GM12878 (cell line): ENCODE results near the gene SSNA1. TPM values are rescaled to one million over a fixed set of nuclear protein-coding genes. Genes with fewer than 3 reads are reported as not detected.

ENCODE experiments used
- ATAC-seq: fragments of 200-7000 bp; cut with Tn5 transposase; 3 replicates; pipeline ENCODE4 v1.9.1; 2020; ENCODE audit warnings: mild to moderate bottlenecking, moderate library complexity
- BruUV-seq: library from RNA; stranded (reverse); fragments of 400-500 nt; replicated peaks from 2 replicates; lab custom pipeline; 2021; lab: Mats Ljungman, UMichigan
- CTCF ChIA-PET: fragments of 300-600 bp; sonication (Branson Sonifier 250); formaldehyde crosslinking; extraction: SDS; loops from one replicate; lab custom pipeline; 2021; ENCODE audit warnings: inconsistent platforms; lab: Yijun Ruan, JAX
- POLR2A ChIA-PET: fragments of 350-600 bp; formaldehyde crosslinking; extraction: SDS; loops from one replicate; lab custom pipeline; 2021; ENCODE audit warnings: inconsistent platforms; lab: Charles Lee
- RAD21 ChIA-PET: fragments of 300-600 bp; sonication (Branson Sonifier 250); formaldehyde crosslinking; loops from one replicate; lab custom pipeline; 2023; ENCODE audit warnings: antibody characterized with exemption; ENCODE audit not compliant: unreplicated experiment; lab: Charles Lee
- SMC1A ChIA-PET: fragments of 300-600 bp; sonication (Branson Sonifier 250); formaldehyde crosslinking; loops from one replicate; lab custom pipeline; 2023; ENCODE audit not compliant: unreplicated experiment, uncharacterized antibody; lab: Charles Lee
- DNase-seq: peaks from one replicate; pipeline ENCODE4 v3.0.0-alpha.2; 2011; ENCODE audit warnings: low read depth, low spot score
- FAIRE-seq: peaks from 3 replicates; lab custom pipeline; 2011; peaks lifted over from hg19 to GRCh38; lab: Jason Lieb, UNC
- H2AFZ ChIP-seq: 2 replicates; pipeline ENCODE4 v1.6.0; 2011; ENCODE audit warnings: low read depth, low read length, control low read depth; ENCODE audit not compliant: control insufficient read depth
- H3K27ac ChIP-seq: 2 replicates; pipeline ENCODE4 v1.5.1; 2011; ENCODE audit warnings: control low read depth; ENCODE audit not compliant: control insufficient read depth, insufficient read depth
- H3K27me3 ChIP-seq, 2 experiments: replicated peaks in 1 of 2; 2 replicates each; pipeline versions ENCODE4 v1.6.0 to v1.6.1; 2011; ENCODE audit warnings: low read length in 1 of 2; ENCODE audit not compliant: control insufficient read depth in 2 of 2, insufficient read depth in 2 of 2
- H3K36me3 ChIP-seq, 2 experiments: 2 replicates each; pipeline ENCODE4 v1.5.1; 2011; ENCODE audit warnings: low read length in 1 of 2; ENCODE audit not compliant: control insufficient read depth in 2 of 2, insufficient read depth in 2 of 2
- H3K4me1 ChIP-seq: 2 replicates; pipeline ENCODE4 v1.6.1; 2011; ENCODE audit warnings: mild to moderate bottlenecking, low read length, moderate library complexity, mixed read lengths; ENCODE audit not compliant: control insufficient read depth, insufficient read depth
- H3K4me2 ChIP-seq: 2 replicates; pipeline ENCODE4 v1.6.0; 2011; ENCODE audit warnings: control low read depth; ENCODE audit not compliant: control insufficient read depth, insufficient read depth
- H3K4me3 ChIP-seq: fragments of 200-600 bp; sonication (generic); 2 replicates; pipeline ENCODE4 v1.5.1; 2016
- H3K79me2 ChIP-seq: 2 replicates; pipeline ENCODE4 v1.6.0; 2011; ENCODE audit warnings: low read length; ENCODE audit not compliant: control insufficient read depth, insufficient read depth
- H3K9ac ChIP-seq: 2 replicates; pipeline ENCODE4 v1.8.0; 2011; ENCODE audit warnings: low read length, control low read depth, mixed read lengths; ENCODE audit not compliant: control insufficient read depth, insufficient read depth
- H3K9me3 ChIP-seq: replicated peaks from 3 replicates; pipeline ENCODE4 v1.5.1; 2011; ENCODE audit warnings: mild to moderate bottlenecking, low read length; ENCODE audit not compliant: control insufficient read depth, insufficient read depth
- H4K20me1 ChIP-seq: 2 replicates; pipeline ENCODE4 v1.6.0; 2011; ENCODE audit not compliant: control insufficient read depth, insufficient read depth
- ATF7 ChIP-seq: fragments of 450-650 bp; IDR thresholded peaks from 2 replicates; pipeline ENCODE4 v1.6.1; 2016; ENCODE audit warnings: low read depth, mild to moderate bottlenecking
- BHLHE40 ChIP-seq, 2 experiments: fragments of 450-650 bp in 1 of 2; IDR thresholded peaks; 2 replicates each; pipeline ENCODE4 v1.6.1; 2011 to 2017; ENCODE audit warnings: low read depth in 2 of 2, borderline replicate concordance in 1 of 2, improper control_type of control experiment in 1 of 2, low read length in 1 of 2, mild to moderate bottlenecking in 1 of 2
- MTA2 ChIP-seq: fragments of 450-650 bp; IDR thresholded peaks from 2 replicates; pipeline ENCODE4 v1.6.1; 2016; ENCODE audit warnings: low read depth, mild to moderate bottlenecking, moderate library complexity
- NFYB ChIP-seq: IDR thresholded peaks from 2 replicates; pipeline ENCODE4 v1.6.1; 2011; ENCODE audit warnings: low read depth, mild to moderate bottlenecking, low read length, improper control_type of control experiment, moderate library complexity; ENCODE audit not compliant: insufficient read depth
- NR2C2 ChIP-seq: IDR thresholded peaks from 2 replicates; pipeline ENCODE4 v1.6.1; 2011; ENCODE audit warnings: borderline replicate concordance, low read depth; ENCODE audit not compliant: control insufficient read depth, insufficient read length
- PAX8 ChIP-seq: fragments of 450-650 bp; IDR thresholded peaks from 2 replicates; pipeline ENCODE4 v1.6.1; 2017; ENCODE audit warnings: mild to moderate bottlenecking, moderate library complexity
- SIX5 ChIP-seq: IDR thresholded peaks from 2 replicates; pipeline ENCODE4 v1.6.1; 2011; ENCODE audit warnings: mild to moderate bottlenecking, low read depth, low read length, moderate library complexity; ENCODE audit not compliant: severe bottlenecking
- SMC3 ChIP-seq: IDR thresholded peaks from 2 replicates; pipeline ENCODE4 v1.6.1; 2011; ENCODE audit warnings: low read length, improper control_type of control experiment, borderline replicate concordance
- WGBS: methylation state at CpG from one replicate; pipeline ENCODE4 v1.1.6; 2016; ENCODE audit warnings: low lambda C conversion rate; ENCODE audit not compliant: insufficient replicate concordance, insufficient coverage; ENCODE audit errors: missing lambda C conversion rate; 5-methylcytosine and 5-hydroxymethylcytosine counted together
- in situ Hi-C: fragments of 300-500 bp; cut with MboI; formaldehyde crosslinking; loops from 9 replicates; pipeline ENCODE4 v1.14.3; 2018; ENCODE audit warnings: mixed read lengths
- intact Hi-C: fragments of 100-400 bp; cut with micrococcal nuclease; formaldehyde crosslinking; loops from one replicate; pipeline ENCODE4 v1.14.2; 2022; ENCODE audit not compliant: unreplicated experiment
- polyA plus RNA-seq, 11 experiments: library from polyadenylated mRNA; depleted of rRNA in 4 of 11; unstranded in 6 of 11; stranded (reverse) in 5 of 11; fragments of >200 nt; fragmentation: Nextera tagmentation in 4 of 11; fragmentation: Illumina TruSeq in 1 of 11; extraction: Ambion mirVana in 4 of 11; extraction: Trizol in 1 of 11; gene quantifications; 1 replicate in 1 of 11; 2 replicates in 10 of 11; pipeline versions ENCODE4 v1.2.1 to v1.2.3, GENCODE V29; 2011 to 2016; ENCODE audit warnings: inconsistent platforms in 2 of 11, missing spikeins in 2 of 11, low read depth in 1 of 11
- total RNA-seq, 4 experiments: library from RNA; depleted of rRNA in 3 of 4; stranded (reverse); fragments of >200 nt in 3 of 4; fragmentation: Illumina TruSeq in 1 of 4; extraction: Trizol in 1 of 4; gene quantifications; 2 replicates each; pipeline versions ENCODE4 v1.2.1 to v1.2.3, GENCODE V29; 2013 to 2021
- TF ChIP-seq, protein P1 (sequence below): fragments of 450-650 bp; formaldehyde crosslinking; IDR thresholded peaks from 2 replicates; pipeline ENCODE4 v1.5.0; 2022; ENCODE audit warnings: mild to moderate bottlenecking, missing genetic modification characterization
- TF ChIP-seq, protein P2 (sequence below): fragments of 450-650 bp; formaldehyde crosslinking; IDR thresholded peaks from 2 replicates; pipeline ENCODE4 v1.4.0; 2020; ENCODE audit warnings: mild to moderate bottlenecking, moderate library complexity
- TF ChIP-seq, protein P3 (sequence below): fragments of 450-650 bp; IDR thresholded peaks from 2 replicates; pipeline ENCODE4 v1.6.1; 2017; ENCODE audit warnings: mild to moderate bottlenecking

Gene SSNA1
- total and polyA plus RNA-seq, 10 of the 15 experiments (the other 5 are each of a cell fraction or from before 2014, with no cell fraction given), result 0.63 to 139 (median 78.0) TPM

DNA sequence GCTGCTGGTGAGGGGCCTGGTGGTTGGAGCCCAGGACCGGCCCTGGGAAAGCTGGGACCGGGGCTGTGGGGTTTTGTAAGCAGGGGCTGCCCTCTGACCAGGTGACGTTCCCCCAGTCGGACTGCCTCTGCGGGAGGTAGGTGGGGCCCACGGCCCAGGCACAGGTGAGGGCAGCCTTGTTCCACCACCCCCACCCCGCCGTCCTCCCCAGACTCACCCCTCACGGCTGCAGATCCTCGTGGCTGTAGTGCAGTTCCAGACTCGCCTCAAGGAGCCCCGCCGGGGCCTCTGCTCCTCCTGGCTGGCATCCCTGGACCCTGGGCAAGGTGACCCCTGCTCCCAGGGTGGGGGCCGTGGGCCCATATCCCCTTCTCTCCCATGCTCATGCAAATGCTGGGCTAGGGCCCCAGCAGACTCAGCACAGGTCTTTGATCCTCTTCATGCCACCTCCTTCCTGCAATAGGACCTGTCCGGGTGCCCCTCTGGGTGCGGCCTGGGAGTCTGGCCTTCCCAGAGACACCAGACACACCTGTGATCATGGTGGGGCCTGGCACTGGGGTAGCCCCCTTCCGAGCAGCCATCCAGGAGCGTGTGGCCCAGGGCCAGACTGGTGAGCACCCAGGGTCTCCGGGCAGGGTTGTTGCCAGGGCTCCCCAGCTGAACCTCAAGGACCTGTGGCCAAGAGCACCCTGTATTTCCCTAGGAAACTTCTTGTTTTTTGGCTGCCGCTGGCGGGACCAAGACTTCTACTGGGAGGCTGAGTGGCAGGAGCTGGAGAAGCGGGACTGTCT lies 26.9 kb downstream of the SSNA1 start:
- H3K4me2 ChIP-seq, result no peak overlapping the region
- no peaks in the 10 kb centered on the region for H3K9me3 ChIP-seq
- BruUV-seq, result no TSS peak
- ChIA-PET RAD21 (no interaction called here), POLR2A (interaction anchor here (1.2 kb wide), 1 partner anchor 15 kb away, joined by 4 read pairs; the partner anchor contains the start of gene TPRN), CTCF (no interaction called here), SMC1A (no interaction called here)
- 85% methylated on average over 20 of the region's 22 CpGs for WGBS
- in situ Hi-C loops, result no loop called here
- H3K36me3 ChIP-seq, result peaks cover 0 to 2% of the 10 kb centered on the region in 2 experiments; a peak in 3 of 4 replicates
- no peak overlapping the region for H3K27ac ChIP-seq
- H3K4me3 ChIP-seq, result no peak overlapping the region
- DNase-seq (no peak), FAIRE-seq (no peak), ATAC-seq (no peak)
- intact Hi-C loops, result no loop called here
- no peaks in the 10 kb centered on the region for H3K4me1 ChIP-seq
- no peak overlapping the region for H2AFZ ChIP-seq
- no peaks in the 10 kb centered on the region for H4K20me1 ChIP-seq
- H3K79me2 ChIP-seq, result no peaks in the 10 kb centered on the region
- H3K27me3 ChIP-seq, result no peaks in the 10 kb centered on the region
- no peak overlapping the region for H3K9ac ChIP-seq
- TF ChIP-seq, protein P1, sequence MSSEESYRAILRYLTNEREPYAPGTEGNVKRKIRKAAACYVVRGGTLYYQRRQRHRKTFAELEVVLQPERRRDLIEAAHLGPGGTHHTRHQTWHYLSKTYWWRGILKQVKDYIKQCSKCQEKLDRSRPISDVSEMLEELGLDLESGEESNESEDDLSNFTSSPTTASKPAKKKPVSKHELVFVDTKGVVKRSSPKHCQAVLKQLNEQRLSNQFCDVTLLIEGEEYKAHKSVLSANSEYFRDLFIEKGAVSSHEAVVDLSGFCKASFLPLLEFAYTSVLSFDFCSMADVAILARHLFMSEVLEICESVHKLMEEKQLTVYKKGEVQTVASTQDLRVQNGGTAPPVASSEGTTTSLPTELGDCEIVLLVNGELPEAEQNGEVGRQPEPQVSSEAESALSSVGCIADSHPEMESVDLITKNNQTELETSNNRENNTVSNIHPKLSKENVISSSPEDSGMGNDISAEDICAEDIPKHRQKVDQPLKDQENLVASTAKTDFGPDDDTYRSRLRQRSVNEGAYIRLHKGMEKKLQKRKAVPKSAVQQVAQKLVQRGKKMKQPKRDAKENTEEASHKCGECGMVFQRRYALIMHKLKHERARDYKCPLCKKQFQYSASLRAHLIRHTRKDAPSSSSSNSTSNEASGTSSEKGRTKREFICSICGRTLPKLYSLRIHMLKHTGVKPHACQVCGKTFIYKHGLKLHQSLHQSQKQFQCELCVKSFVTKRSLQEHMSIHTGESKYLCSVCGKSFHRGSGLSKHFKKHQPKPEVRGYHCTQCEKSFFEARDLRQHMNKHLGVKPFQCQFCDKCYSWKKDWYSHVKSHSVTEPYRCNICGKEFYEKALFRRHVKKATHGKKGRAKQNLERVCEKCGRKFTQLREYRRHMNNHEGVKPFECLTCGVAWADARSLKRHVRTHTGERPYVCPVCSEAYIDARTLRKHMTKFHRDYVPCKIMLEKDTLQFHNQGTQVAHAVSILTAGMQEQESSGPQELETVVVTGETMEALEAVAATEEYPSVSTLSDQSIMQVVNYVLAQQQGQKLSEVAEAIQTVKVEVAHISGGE (CRISPR knock-in tag), result no peak
- TF ChIP-seq, protein P2, sequence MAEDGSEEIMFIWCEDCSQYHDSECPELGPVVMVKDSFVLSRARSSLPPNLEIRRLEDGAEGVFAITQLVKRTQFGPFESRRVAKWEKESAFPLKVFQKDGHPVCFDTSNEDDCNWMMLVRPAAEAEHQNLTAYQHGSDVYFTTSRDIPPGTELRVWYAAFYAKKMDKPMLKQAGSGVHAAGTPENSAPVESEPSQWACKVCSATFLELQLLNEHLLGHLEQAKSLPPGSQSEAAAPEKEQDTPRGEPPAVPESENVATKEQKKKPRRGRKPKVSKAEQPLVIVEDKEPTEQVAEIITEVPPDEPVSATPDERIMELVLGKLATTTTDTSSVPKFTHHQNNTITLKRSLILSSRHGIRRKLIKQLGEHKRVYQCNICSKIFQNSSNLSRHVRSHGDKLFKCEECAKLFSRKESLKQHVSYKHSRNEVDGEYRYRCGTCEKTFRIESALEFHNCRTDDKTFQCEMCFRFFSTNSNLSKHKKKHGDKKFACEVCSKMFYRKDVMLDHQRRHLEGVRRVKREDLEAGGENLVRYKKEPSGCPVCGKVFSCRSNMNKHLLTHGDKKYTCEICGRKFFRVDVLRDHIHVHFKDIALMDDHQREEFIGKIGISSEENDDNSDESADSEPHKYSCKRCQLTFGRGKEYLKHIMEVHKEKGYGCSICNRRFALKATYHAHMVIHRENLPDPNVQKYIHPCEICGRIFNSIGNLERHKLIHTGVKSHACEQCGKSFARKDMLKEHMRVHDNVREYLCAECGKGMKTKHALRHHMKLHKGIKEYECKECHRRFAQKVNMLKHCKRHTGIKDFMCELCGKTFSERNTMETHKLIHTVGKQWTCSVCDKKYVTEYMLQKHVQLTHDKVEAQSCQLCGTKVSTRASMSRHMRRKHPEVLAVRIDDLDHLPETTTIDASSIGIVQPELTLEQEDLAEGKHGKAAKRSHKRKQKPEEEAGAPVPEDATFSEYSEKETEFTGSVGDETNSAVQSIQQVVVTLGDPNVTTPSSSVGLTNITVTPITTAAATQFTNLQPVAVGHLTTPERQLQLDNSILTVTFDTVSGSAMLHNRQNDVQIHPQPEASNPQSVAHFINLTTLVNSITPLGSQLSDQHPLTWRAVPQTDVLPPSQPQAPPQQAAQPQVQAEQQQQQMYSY, result no peak
- TF ChIP-seq SMC3 (no peak), NFYB (no peak), SIX5 (no peak), PAX8 (no peak), NR2C2 (no peak), MTA2 (no peak), ATF7 (no peak), BHLHE40 (IDR thresholded peaks at IDR 0.05; ENCODE audit: borderline replicate concordance in 1 of 2, low read depth in 2 of 2, low read length in 1 of 2) (no peak)
- TF ChIP-seq, protein P3, sequence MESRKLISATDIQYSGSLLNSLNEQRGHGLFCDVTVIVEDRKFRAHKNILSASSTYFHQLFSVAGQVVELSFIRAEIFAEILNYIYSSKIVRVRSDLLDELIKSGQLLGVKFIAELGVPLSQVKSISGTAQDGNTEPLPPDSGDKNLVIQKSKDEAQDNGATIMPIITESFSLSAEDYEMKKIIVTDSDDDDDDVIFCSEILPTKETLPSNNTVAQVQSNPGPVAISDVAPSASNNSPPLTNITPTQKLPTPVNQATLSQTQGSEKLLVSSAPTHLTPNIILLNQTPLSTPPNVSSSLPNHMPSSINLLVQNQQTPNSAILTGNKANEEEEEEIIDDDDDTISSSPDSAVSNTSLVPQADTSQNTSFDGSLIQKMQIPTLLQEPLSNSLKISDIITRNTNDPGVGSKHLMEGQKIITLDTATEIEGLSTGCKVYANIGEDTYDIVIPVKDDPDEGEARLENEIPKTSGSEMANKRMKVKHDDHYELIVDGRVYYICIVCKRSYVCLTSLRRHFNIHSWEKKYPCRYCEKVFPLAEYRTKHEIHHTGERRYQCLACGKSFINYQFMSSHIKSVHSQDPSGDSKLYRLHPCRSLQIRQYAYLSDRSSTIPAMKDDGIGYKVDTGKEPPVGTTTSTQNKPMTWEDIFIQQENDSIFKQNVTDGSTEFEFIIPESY, result no peak
